Duodenal mucosa (tissue), 2 donors: ENCODE data around the gene PMFBP1.
A peak's percentile ranks its signal among the peaks of the same experiment; 100 is the strongest.
"Not testable (repeated sequence)": the region's sequence is repeated elsewhere in the genome, so short reads cannot be mapped to it uniquely, and the experiment has no call there.

Source experiments
- H3K27ac ChIP-seq: one replicate; pipeline ENCODE4 v1.7.0; 2013; ENCODE audit warnings: low read depth, low read length
- H3K27me3 ChIP-seq, 2 donors: one replicate each; pipeline ENCODE4 v1.7.0; 2013; ENCODE audit warnings: low read length in 2 of 2, control low read depth in 1 of 2; ENCODE audit not compliant: insufficient read depth in 2 of 2, control insufficient read depth in 1 of 2
- H3K36me3 ChIP-seq, 2 donors: one replicate each; pipeline ENCODE4 v1.7.0; 2013; ENCODE audit warnings: low read length in 2 of 2, control low read depth in 1 of 2; ENCODE audit not compliant: insufficient read depth in 2 of 2, control insufficient read depth in 1 of 2
- H3K4me1 ChIP-seq, 2 donors: one replicate each; pipeline ENCODE4 v1.7.0; 2013; ENCODE audit warnings: low read length in 2 of 2, control low read depth in 1 of 2; ENCODE audit not compliant: insufficient read depth in 2 of 2, control insufficient read depth in 1 of 2
- H3K4me3 ChIP-seq, 2 donors: one replicate each; pipeline ENCODE4 v1.7.0; 2013; ENCODE audit warnings: low read length in 2 of 2, low read depth in 1 of 2
- H3K9ac ChIP-seq, 2 donors: one replicate each; pipeline ENCODE4 v1.7.0; 2013; ENCODE audit warnings: low read length in 2 of 2, low read depth in 1 of 2
- H3K9me3 ChIP-seq, 2 donors: one replicate each; pipeline ENCODE4 v1.7.0; 2013; ENCODE audit warnings: low read length in 2 of 2, control low read depth in 1 of 2; ENCODE audit not compliant: control insufficient read depth in 1 of 2

PMFBP1 gene

GRCh38 chr16:72093448-72094265 lies 78.3 kb downstream of the PMFBP1 start, which contains the start of the genes DHX38 and TXNL4B:
TSS of gene DHX38 (plus strand) at chr16:72093847. CDS start at chr16:72096158, 2,311 bp downstream.
TSS of gene TXNL4B (minus strand) at chr16:72093620. CDS start at chr16:72090749, 2,871 bp downstream.
- H3K27me3 ChIP-seq: no peaks in the 10 kb centered on the region
- peaks cover 23 to 34% of the 10 kb centered on the region in 2 donors for H3K4me1 ChIP-seq
- peak within 1 kb of the TSS; percentile 83 for H3K27ac ChIP-seq
- no peaks in the 10 kb centered on the region for H3K9me3 ChIP-seq
- peak within 1 kb of the TSS; percentile 99 to 100 for H3K4me3 ChIP-seq
- peak within 1 kb of the TSS; percentile 93 to 95 for H3K9ac ChIP-seq
- peaks cover 16 to 51% of the 10 kb centered on the region in 2 donors for H3K36me3 ChIP-seq

DNA sequence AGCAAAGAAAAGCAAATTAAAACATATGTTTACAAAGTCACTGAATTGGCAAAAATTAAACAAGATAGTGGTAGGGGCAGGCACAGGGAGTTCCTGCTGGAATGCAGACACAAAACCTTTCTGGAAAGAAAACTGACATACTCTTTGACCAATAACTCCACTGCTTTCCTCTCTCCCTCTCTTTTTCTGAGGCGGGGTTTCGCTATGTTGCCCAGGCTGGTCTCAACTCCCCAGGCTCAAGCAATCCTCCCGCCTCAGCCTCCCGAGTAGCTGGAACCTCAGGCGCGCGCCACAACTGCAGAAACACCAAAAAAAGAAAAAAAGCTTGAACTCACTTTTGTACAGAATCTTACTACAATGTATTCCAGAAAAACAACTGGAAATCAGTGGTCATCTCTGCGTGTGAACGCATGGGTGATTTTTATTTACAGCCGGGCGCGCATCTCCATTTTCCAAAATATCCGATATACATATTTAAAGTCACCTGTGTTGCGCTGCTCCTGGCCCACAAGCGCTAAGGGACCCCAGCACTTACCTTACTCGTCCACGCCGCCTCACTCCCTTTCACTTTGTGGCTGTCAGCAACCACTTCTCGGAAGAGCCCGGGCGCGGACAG lies 79.0 kb downstream of the PMFBP1 start:
- Histone ChIP-seq H3K4me1 (peaks cover 23 to 34% of the 10 kb centered on the region in 2 donors), H3K27ac (peak overlapping the region; percentile 83), H3K9me3 (no peaks in the 10 kb centered on the region), H3K4me3 (peak overlapping the region; percentile 99 to 100), H3K9ac (peak overlapping the region; percentile 93 to 95), H3K36me3 (peaks cover 16 to 51% of the 10 kb centered on the region in 2 donors), H3K27me3 (no peaks in the 10 kb centered on the region)

DNA sequence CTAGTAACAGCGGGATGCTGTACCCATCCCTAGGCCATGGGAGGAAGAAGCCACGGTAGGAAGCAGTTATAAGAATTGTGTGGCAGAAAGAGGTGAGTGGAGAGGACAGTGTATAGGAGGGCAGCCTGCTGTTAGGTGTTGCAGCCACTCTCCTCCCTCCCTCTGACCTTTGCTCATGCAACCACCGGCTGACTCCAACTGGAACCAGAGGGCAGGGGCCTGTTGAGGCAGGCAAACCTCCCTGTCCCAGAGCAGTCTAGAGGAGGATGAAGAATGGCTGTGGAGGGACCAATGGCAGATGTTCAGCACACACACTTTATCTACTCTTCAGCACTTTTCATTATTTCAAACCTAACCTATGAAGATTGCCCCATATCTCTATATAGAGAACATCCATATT lies 80.7 kb downstream of the PMFBP1 start:
- H3K27ac ChIP-seq: no peak overlapping the region
- no peaks in the 10 kb centered on the region for H3K9me3 ChIP-seq
- H3K4me3 ChIP-seq: peak overlapping the region; percentile 29 to 47
- peaks cover 23 to 34% of the 10 kb centered on the region in 2 donors for H3K4me1 ChIP-seq
- no peaks in the 10 kb centered on the region for H3K27me3 ChIP-seq
- H3K36me3 ChIP-seq: peaks cover 11 to 48% of the 10 kb centered on the region in 2 donors
- H3K9ac ChIP-seq: no peak overlapping the region

- Histone ChIP-seq H3K27ac (no peak overlapping the region), H3K27me3 (no peaks in the 10 kb centered on the region), H3K9ac (no peak overlapping the region), H3K36me3 (peaks cover 22 to 48% of the 10 kb centered on the region in 2 donors), H3K4me1 (no peaks in the 10 kb centered on the region), H3K4me3 (no peak overlapping the region), H3K9me3 (peaks cover 10 to 13% of the 10 kb centered on the region in 2 donors)
Observed at GRCh38 chr16:72085002-72085401, 87.0 kb downstream of the PMFBP1 start.

GRCh38 chr16:72084445-72084844 lies 87.5 kb downstream of the PMFBP1 start:
- Histone ChIP-seq H3K27ac (no peak overlapping the region), H3K9me3 (peaks cover 10 to 13% of the 10 kb centered on the region in 2 donors), H3K9ac (no peak overlapping the region), H3K4me3 (no peak overlapping the region), H3K27me3 (no peaks in the 10 kb centered on the region), H3K36me3 (peaks cover 18 to 43% of the 10 kb centered on the region in 2 donors), H3K4me1 (no peaks in the 10 kb centered on the region)

GRCh38 chr16:72083778-72084404 lies 88.1 kb downstream of the PMFBP1 start:
- Histone ChIP-seq H3K27me3 (no peaks in the 10 kb centered on the region), H3K27ac (no peak overlapping the region), H3K9me3 (peaks cover 10 to 13% of the 10 kb centered on the region in 2 donors), H3K36me3 (peaks cover 18 to 37% of the 10 kb centered on the region in 2 donors), H3K9ac (no peak overlapping the region), H3K4me3 (no peak overlapping the region), H3K4me1 (no peaks in the 10 kb centered on the region)

- not testable (repeated sequence) for H3K36me3 ChIP-seq, H3K27ac ChIP-seq, H3K27me3 ChIP-seq, H3K9me3 ChIP-seq, H3K4me3 ChIP-seq, H3K9ac ChIP-seq
- H3K4me1 ChIP-seq: peaks cover 12 to 13% of the 10 kb centered on the region in 2 donors
Observed at GRCh38 chr16:72076991-72077706, 94.8 kb downstream of the PMFBP1 start.

DNA sequence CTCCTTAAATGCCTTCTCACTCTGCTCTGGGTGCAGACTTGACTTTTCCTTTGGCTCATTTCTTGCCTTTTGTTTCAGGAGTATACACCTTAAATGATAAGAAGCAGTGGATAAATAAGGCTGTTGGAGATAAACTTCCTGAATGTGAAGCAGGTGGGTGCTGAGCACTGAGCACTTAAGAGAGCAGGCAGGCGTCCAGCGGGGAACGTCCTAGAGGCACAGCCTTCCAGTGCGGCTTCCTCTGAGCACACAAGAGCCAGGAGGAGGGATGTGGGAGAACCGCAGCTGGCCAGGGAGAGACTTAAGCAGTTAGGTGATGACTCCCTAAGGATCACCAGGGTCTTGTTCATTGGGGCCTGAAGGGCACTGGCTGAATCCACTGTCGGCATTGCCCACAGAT lies 96.9 kb downstream of the PMFBP1 start:
- not testable (repeated sequence) for H3K27ac ChIP-seq, H3K4me3 ChIP-seq, H3K9ac ChIP-seq

DNA sequence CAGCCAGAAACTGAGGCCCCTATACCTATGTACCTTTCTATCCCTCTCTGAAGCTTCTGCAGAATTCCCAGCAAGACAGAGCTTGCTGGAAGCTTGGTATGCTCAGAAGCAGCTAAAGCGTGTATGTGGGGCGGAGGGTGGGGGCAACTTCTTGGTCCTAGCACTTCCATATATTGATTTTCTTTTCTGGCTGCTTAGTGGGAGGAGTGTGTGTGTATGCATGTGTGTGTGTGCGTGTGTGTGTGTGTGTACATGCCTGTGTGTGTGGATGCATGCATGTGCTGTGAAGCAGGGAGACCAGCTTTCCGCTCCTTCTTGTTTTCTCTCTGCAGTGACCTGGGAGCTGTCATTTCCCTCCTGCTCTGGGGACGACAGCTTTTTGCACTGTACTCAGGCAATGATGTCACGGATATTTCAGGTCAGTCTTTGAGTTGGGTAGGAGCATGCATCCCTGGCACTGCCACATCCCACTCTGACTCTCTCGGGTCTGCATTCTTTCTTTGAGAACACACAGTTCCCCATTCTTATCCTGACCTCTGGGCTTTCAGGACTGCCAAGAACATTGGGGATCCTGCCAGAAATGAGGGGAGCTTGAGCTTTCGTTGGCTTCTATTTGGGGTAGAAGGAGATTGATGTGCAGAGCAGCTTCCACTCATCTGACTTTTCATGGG lies 98.3 kb downstream of the PMFBP1 start:
- Histone ChIP-seq H3K36me3 (no peaks in the 10 kb centered on the region), H3K9ac (no peak overlapping the region), H3K27ac (no peak overlapping the region), H3K27me3 (no peaks in the 10 kb centered on the region), H3K4me1 (peaks cover 12 to 13% of the 10 kb centered on the region in 2 donors), H3K4me3 (no peak overlapping the region), H3K9me3 (no peaks in the 10 kb centered on the region)

More for the DNA sequence above, 96.9 kb downstream of the PMFBP1 start:
- not testable (repeated sequence) for H3K36me3 ChIP-seq, H3K9me3 ChIP-seq, H3K27me3 ChIP-seq
- peaks cover 12 to 13% of the 10 kb centered on the region in 2 donors for H3K4me1 ChIP-seq
